Mesenteric fat pad (tissue), 1 donor: ENCODE results near the gene UNC45B. TPM values are rescaled to one million over a fixed set of nuclear protein-coding genes. Genes with fewer than 3 reads are reported as not detected.
"Not testable (repeated sequence)": the region's sequence is repeated elsewhere in the genome, so short reads cannot be mapped to it uniquely, and the experiment has no call there.

Source experiments
- DNase-seq: peaks from one replicate; pipeline ENCODE4 v3.0.0-alpha.2; 2020; ENCODE audit warnings: low spot score
- total RNA-seq: library from RNA; stranded (reverse); fragmentation: NEBNext Ultra II Directional; extraction: Animal tissue kit (Norgen Biotek cat#: 25700); gene quantifications from one replicate; pipeline ENCODE4 v1.2.1, GENCODE V29; 2021
- donor health status: DM: yes; HTN: yes; CAD: no.

Gene UNC45B
- total RNA-seq, 1 donor from 2014 or later, result not detected

DNA sequence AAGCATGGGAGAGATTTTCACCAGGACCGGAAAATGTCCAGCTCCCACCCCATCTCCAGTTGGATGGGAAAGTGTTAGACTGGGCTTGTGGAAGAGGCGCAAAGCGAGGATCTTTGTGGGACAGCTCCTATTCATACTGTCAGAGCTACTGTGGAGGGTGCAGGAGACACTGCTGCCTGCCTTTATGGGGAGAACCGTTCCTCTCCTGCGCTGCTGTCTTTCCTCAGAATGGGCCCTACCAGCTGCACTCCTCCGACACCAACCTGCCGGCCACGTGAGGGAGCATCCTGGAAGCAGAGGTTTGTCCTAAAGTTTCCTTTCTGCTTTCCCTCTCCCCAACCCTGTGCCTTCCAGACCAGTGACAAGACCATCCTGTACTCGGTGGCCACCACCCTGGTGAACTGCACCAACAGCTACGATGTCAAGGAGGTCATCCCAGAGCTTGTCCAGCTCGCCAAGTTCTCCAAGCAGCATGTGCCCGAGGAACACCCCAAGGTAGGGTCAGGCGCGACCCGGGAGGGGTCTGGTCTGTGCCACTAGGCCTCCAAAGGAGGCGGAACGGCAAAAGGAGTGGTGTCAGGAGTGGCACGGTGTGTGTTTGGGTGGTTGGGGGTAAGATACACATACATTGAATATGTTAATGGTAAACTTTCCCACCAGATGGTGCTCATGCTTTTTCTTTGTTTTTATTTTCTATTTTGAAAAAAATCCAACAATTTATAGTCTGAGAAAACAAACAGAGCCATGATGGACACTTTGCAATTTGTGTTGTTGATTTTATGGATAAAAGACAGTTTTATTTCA, 23.6 kb downstream of the UNC45B start:
- DNase-seq, result peak; percentile 85

DNA sequence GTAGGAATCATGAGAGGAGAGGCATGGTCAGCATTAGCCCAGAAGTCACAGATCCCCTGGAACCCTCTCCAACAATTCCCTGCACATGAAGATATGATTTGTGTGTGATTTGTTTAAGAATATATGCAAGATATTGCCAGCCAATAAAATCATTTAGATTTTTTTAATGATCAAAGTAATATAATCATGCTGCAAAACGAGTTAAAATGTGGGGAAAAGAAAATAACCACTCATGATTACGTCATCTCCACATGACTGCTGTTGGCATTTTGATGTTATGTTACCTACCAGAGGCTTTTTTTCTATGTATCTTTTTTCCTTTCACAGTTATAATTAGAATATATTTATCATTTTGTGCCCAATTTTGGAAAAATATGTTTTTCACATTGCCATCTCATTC, 24.2 kb downstream of the UNC45B start:
- DNase-seq, result no peak

DNA sequence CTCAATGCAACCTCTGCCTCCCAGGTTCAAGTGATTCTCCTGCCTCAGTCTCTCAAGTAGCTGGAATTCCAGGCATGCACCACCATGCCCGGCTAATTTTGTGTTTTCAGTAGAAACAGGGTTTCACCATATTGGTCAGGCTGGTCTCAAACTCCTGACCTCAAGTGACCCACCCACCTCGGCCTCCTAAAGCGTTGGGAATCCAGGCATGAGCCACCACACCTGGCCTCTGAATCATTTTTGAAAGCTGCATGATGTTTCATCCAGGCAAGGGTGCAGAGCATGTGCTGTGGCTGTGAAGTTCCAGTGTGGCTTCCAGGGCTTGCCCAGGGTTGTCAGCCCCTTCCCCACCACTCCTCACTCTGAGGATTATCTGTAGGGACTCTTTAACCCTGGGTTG, 24.7 kb downstream of the UNC45B start:
- DNase-seq, result peak; percentile 35

DNA sequence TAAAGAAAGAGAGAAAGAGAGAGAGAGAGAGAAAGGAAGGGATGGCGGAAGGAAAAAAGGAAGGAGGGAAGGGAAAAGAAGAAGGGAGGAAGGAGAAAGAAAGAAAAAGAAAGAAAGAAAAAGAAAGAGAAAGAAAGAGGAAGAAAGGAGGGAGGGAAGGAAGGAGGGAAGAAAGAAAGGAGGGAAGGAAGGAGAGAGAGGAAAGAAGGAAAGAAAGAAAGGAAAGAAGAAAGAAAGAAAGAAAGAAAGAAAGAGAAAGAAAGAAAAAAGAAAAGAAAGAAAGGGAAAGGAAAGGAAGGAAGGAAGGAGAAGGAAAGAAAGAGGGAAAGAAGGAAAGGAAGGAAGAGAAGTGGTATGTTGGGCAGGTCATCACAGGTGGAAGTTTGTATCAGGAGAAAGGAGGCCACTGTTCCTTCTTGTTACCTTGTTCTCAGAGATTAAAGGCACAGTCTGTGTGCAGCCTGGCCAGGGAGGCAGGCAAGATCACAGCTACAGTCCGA, 27.3 kb downstream of the UNC45B start:
- no peak for DNase-seq

DNA sequence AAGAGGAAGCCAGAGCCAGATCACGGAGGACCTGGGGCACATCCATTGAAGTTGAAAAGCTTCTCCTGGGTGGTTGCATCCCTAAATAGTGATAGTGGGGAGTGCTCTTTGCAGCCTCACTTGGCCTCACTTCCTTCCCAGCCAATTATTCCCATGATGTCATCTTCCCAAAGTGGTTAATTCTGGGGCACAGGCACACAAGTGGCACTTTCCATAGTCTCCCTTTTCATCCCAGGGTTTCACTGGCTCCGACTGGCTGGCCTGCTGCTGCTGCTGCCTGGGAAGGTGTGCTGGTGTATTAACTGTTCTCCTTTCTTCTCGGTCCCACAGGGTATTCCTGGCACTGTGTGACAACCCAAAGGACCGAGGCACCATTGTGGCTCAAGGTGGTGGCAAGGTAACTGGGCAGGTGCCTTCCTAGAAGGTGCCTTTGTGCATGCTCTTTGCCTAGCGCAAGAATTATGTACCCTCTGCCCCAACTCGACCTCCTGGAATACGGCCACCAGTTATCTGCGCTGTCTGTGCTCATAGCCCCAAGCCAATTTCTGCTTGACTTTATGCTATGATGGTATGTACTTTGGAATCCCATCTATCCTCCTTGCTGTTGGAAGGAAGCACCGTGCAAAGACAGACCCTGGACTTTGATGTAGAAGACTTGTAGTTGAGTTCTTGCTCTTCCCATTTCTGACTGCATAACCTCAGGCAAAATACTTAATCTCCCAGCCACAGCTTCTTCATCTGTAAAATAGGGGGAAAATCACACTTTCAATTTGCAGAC, 28.2 kb downstream of the UNC45B start:
- DNase-seq, result peak; percentile 78

DNA sequence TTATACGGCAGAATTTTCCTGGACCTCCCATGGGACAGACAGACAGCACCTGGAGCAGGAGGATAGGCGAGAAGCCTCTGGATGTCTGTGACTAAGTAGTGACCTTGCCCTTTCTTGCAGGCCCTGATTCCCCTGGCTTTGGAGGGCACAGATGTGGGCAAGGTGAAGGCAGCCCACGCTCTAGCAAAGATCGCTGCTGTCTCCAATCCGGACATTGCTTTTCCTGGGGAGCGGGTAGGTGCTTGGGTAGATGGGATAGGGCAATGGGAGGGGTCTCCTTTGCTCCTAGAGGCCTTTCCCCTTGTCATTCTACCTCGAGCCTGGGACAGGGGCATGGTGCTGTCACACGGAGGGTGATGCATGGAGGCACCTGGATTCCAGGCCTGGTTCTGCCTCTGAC, 29.3 kb downstream of the UNC45B start:
- peak; percentile 45 for DNase-seq

DNA sequence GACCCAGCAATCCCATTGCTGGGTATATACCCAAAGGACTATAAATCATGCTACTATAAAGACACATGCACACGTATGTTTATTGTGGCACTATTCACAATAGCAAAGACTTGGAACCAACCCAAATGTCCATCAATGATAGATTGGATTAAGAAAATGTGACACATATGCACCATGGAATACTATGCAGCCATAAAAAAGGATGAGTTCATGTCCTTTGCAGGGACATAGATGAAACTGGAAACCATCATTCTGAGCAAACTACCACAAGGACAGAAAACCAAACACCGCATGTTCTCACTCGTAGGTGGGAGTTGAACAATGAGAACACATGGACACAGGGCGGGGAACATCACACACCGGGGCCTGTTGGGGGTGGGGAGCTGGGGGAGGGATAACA, 31.8 kb downstream of the UNC45B start:
- DNase-seq, result not testable (repeated sequence)

DNA sequence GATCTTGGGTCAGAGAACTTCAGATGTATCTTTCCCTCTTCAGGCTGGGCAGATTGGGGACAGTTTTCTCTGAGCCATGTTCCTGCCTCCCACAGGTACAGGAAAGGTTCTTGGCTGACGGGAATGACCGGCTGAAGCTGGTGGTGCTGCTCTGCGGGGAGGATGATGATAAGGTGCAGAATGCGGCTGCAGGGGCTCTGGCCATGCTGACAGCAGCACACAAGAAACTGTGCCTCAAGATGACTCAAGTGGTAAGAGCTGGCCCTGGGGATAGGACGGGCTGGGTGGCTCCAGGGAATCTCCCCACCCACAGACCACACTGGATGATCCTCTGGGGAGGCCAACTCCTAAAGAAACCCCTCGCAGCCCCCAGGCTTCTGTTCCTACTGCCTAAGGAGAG, 35.7 kb downstream of the UNC45B start:
- no peak for DNase-seq

DNA sequence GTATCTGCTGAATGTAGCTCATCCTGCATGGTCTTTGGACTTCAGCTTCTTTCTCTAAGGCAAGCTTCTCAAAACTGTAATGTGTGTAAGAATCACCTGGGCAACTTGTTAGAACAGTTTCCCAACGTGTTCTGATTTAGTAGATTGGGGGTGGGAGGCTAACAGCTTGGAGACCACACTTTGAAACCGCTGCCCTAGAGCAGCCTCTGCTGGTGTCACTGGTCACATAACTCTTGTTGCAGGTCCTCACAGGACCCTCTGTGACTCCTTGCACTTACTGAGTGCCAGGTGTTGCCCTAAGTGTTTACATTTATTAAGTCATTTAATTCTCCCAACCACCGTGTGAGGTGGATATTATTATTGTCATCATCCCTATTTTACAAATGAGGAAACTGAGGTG, 36.7 kb downstream of the UNC45B start:
- DNase-seq, result no peak

DNA sequence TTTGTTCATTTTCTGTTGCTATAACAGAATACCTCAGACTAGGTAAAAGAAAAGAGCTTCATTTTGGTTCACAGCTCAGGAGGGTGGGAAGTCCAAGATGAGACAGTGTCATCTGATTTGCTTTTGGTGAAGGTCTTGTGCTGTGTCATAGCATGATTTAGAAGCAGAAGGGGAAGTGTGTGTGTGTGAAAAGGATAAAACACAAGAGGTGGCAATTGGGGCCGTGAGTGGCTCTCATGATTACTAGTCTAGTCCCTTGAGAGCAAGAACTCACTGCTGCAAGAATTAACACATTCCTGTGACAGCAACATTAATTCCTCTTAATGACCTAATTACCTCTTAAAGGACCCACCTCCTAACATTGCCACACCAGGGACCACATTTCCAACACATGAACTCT, 38.2 kb downstream of the UNC45B start:
- DNase-seq, result no peak

DNA sequence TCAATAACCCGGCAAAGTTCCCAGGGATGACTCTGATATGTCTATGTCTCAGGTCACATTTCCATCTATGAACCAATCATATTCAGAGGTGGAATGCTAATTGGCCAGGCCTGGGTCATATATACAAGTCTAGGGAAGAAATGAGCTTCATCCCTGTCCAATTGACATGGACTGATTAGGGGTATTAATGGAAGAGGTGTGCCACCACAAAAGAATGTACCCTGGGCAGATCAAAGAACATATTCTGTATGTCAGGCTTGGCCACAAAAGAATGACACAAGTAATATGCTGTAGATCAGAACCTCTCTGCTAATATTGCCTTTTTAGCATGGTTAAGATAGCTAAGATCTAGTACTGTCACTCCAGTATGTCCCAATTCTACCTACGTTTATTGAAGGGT, 39.9 kb downstream of the UNC45B start:
- no peak for DNase-seq

DNA sequence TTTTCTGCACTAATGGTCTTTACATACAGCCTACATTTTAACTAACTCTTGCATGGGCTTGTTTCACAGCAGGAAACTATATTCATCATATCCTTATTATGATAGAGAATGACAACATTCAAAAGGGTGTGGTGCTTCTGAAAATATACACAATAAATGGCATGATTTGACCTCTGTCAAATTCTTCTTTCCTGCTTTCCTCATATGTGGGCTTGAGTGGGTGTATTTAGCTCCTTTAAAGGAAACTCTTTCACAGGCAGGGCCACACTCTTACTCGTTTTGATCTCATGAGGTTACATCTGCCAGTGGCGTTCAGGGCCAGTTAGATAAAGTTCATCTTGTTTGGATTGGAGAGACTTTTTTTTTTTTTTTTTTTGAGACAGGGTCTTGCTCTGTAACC, 40.5 kb downstream of the UNC45B start:
- no peak for DNase-seq

DNA sequence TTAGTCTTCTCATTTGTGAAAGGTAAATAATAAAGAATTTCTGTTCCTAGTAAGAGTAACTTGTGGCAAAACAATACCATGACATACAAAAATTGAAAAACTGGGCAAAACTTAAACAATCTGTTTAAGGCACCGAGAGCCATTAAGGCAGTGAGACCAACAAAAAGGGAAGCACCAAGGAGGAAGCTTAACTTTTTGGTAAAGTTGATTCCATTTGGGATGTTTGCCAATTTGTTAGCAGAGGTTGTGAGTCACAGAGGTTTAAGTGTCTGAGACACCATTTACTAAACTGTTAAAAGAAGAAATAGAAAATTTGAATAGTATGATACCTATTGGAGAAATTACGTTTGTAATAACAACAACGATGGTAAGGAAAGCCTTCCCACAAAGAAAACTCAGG, 41.7 kb downstream of the UNC45B start:
- no peak for DNase-seq

DNA sequence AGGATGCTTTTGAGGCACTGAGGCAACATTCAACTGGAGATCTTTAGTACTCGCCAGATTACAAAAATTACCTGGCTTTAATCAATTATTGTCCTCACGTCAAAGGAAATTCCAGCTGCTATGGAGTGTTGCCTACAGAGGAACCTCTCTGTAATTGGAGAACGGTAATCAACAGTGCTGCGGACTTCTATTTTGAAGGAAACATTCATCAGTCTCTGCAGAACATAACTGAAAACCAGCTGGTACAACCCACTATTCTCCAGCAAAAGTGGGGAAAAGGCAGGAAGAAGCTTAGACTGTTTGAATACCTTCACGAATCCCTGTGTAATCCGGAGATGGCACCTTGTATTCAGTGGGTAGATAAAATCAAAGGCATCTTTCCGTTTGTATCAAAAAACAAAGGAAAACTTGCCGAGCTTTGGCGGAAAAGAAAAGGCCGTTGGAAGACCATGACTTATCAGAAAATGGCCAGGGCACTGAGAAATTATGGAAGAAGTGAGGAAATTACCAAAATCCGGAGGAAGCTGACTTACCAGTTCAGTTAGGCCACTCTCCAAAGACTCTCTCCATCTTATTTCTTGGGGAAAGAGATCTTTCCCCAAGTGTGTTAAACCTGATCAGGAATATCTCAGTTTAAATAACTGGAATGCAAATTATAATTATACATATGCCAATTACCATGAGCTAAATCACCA, 43.5 kb downstream of the UNC45B start:
- DNase-seq, result no peak

DNA sequence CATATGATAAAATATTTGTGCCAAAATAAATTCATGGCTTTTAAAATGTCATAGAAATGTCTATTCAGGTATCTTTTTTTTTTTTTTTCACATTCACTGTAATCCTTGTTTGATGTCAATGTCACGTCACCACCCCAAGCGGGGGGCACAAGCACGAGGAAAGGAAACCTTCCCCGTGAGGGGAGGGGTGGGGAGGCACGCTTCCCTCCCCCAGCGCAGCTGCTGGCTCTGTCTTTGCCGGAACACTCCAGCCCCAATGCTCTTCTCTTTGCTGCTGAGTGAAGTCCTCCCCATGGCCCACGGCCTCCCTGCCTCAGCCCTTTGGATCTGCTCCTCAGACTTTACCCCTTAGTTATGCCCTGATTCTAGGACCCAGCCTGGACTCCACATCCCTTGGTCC, 45.1 kb downstream of the UNC45B start:
- DNase-seq, result no peak

DNA sequence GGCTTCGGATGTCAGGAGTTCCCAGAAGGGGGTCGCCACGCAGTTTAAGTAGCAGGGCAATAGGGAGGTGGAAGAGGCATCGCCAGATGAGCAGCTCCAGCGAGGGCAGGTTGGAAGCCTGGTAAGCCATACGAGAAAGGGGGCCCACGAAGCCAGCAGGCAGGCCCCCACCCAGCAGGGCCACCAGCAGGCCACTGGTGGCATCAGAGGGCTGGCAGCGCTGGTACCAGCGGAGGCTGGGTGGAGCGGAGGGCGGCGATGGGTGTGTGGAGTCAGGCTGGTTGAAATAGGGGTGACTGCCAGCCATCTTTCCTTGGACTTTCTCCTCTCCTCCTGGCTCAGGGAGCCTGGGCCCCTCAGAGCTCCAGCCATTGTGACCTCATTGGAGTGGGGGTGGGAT, 46.4 kb downstream of the UNC45B start, which contains the start of gene SLC35G3:
TSS of gene SLC35G3 (minus strand) at position 393 of the 400 bp plus-strand sequence. CDS start at position 307, 86 bp downstream.
- DNase-seq, result not testable (repeated sequence)

DNA sequence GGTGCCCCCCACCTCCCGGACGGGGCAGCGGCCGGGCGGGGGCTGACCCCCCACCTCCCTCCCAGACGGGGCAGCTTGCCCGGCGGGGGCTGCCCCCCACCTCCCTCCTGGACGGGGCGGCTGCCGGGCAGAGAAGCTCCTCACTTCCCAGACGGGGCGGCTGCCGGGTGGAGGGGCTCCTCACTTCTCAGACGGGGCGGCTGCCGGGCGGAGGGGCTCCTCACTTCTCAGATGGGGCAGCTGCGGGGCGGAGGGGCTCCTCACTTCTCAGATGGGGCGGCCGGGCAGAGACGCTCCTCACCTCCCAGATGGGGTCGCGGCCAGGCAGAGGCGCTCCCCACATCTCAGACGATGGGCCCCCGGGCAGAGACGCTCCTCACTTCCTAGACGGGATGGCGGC, 47.4 kb downstream of the UNC45B start:
- DNase-seq, result not testable (repeated sequence)

DNA sequence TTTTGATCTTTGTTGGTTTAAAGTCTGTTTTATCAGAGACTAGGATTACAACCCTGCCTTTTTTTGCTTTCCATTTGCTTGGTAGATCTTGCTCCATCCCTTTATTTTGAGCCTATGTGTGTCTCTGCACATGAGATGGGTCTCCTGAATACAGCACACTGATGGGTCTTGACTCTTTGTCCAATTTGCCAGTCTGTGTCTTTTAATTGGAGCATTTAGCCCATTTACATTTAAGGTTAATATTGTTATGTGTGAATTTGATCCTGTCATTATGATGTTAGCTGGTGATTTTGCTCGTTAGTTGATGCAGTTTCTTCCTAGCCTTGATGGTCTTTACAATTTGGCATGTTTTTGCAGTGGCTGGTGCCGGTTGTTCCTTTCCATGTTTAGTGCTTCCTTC, 55.0 kb downstream of the UNC45B start:
- DNase-seq, result not testable (repeated sequence)

DNA sequence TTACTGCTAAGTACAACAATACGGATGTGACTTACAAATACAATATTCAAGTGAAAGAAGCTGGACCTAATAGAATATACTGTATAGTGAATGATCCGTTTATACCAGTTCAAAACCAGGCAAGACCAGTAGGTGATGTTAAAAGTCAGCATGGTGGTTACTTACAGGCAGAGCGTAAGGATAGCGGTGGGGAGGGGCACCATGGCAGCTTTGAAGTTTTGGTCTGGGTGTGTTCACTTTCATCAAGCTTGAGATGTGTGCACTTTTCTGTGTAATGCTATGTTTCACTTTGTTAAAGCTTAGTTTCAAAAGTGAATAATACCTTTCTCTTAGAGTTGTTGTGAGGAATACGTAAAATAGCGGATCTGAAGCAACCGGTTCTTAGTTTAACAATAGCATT, 63.1 kb downstream of the UNC45B start:
- DNase-seq, result no peak

DNA sequence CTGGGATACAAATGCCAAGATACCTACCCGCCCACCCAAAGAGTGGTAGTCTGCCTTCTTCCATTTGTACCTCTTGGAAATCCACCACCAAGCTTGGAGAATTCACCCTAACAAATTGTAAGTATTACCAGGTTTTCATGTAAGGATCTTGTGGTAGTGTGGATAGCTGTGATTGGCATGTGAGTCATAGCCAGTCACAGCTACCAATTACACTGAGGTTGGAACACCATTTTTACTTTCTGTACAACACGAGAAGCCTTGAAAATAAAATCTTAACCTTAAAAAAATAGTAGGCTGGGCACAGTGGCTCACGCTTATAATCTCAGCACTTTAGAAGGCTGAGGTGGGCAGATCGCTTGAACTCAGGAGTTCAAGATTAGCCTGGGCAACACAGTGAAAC, 65.1 kb downstream of the UNC45B start:
- no peak for DNase-seq

DNA sequence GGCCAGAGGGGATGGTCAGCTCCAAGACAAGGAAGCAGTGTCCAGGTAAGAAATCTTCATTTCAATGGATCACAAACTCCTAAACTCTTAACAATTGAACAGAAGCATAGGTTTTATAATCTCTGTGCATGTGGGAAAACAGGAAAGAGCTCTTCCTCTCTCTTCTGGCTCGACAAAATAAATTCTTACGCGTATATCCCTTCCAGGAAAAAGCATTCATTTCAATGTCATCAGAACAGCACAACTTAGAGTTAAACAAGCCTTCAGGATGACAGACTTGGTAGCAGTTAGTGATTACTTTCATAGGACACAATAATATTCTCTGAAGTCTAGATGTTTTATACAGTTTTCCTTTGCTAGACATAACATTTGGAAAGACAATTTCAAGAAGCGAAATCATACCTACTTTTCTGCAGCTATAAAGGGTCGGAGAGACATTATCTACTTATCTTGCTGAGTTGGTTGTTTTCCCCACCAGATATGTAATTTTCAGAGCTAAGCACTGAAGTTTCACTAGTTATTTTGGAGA, 65.9 kb downstream of the UNC45B start:
- DNase-seq, result no peak
